Neural progenitor cell (in vitro differentiated cells): ENCODE data around the gene BGLAP.

Experiments
- CTCF ChIP-seq: fragments of 200-600 bp; sonication (generic); IDR thresholded peaks from 2 replicates; pipeline ENCODE4 v1.5.1; 2017; ENCODE audit warnings: antibody characterized with exemption, mild to moderate bottlenecking
- EZH2 ChIP-seq: fragments of 200-600 bp; sonication (generic); IDR thresholded peaks from 2 replicates; pipeline ENCODE4 v1.6.1; 2017; ENCODE audit warnings: antibody characterized with exemption, mild to moderate bottlenecking, moderate library complexity

DNA sequence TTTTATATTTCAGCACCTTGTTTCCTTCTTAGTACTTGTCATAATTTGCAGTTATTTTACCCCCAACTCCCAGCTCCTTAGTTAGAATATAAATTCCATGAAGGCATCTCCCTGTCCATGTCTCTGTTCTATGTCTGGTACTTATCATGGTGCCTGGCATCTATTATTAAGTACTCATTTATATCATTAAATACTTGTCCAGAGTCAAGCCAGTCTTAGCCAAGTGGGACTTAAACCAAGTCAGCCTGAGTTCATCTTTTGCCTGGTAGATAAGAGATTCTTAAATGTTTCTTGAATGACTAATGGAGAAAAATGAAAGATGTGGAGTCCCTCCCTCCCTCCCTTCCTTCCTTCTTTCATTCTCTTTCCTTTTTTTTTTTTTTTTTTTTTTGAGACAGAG is 38.7 kb upstream of the BGLAP start:
- no peak for TF ChIP-seq CTCF
- TF ChIP-seq EZH2, result no peak
